ENCODE data around the gene NPEPL1.

GRCh38 chr20:58665606-58666005 is 27.0 kb upstream of the NPEPL1 start:
- TF ChIP-seq TAF1 (IDR thresholded peaks at IDR 0.05; ENCODE audit: low read depth, low read length) (no peak), POLR2AphosphoS5 (IDR thresholded peaks at IDR 0.05; ENCODE audit: low read depth, low read length) (no peak)

All from GM12891 (cell line).